Upper lobe of left lung (tissue), 6 donors: Measurements from ENCODE around the gene ASTN2. TPM values are rescaled to one million over a fixed set of nuclear protein-coding genes. Genes with fewer than 3 reads are reported as not detected.

ENCODE experiments used
- ATAC-seq, 2 donors: fragments of 200-7000 bp; cut with Tn5 transposase; one replicate each; pipeline ENCODE4 v1.9.1; 2022; ENCODE audit warnings: mild to moderate bottlenecking in 2 of 2, moderate library complexity in 2 of 2; ENCODE audit not compliant: low FRiP score in 2 of 2
- DNase-seq, 2 donors: peaks; one replicate each; pipeline ENCODE4 v3.0.0-alpha.2; 2019 to 2020
- H3K27ac ChIP-seq, 4 donors: fragments of 200-600 bp; sonication (generic); one replicate each; pipeline ENCODE4 v1.5.1; 2016 to 2019
- H3K27me3 ChIP-seq, 4 donors: fragments of 200-600 bp; sonication (generic); one replicate each; pipeline ENCODE4 v1.5.1; 2017 to 2019
- H3K36me3 ChIP-seq, 4 donors: fragments of 200-600 bp; sonication (generic); one replicate each; pipeline ENCODE4 v1.5.1; 2016 to 2019
- H3K4me1 ChIP-seq, 4 donors: fragments of 200-600 bp; sonication (generic); one replicate each; pipeline ENCODE4 v1.5.1; 2018 to 2019
- H3K4me3 ChIP-seq, 4 donors: fragments of 200-600 bp; sonication (generic); one replicate each; pipeline ENCODE4 v1.5.1; 2017 to 2019; ENCODE audit warnings: mild to moderate bottlenecking in 2 of 4, moderate library complexity in 1 of 4
- H3K9me3 ChIP-seq, 4 donors: fragments of 200-600 bp; sonication (generic); one replicate each; pipeline ENCODE4 v1.5.1; 2018 to 2019
- CTCF ChIP-seq, 6 experiments: fragments of 450-650 bp in 4 of 6; fragments of 200-600 bp in 2 of 6; sonication (generic) in 2 of 6; IDR thresholded peaks; one replicate each; pipeline ENCODE4 v1.5.1; 2016 to 2019; ENCODE audit warnings: antibody characterized with exemption in 6 of 6
- EP300 ChIP-seq, 4 donors: sonication (generic); formaldehyde crosslinking; IDR thresholded peaks; one replicate each; pipeline ENCODE4 v1.5.1; 2017; ENCODE audit warnings: antibody characterized with exemption in 4 of 4, control low read depth in 2 of 4
- POLR2A ChIP-seq, 4 donors: fragments of 450-650 bp; IDR thresholded peaks; one replicate each; pipeline ENCODE4 v1.5.1; 2016 to 2017; ENCODE audit warnings: antibody characterized with exemption in 4 of 4, mild to moderate bottlenecking in 2 of 4
- POLR2AphosphoS5 ChIP-seq, 2 donors: sonication (generic); formaldehyde crosslinking; IDR thresholded peaks; one replicate each; pipeline ENCODE4 v1.5.1; 2017; ENCODE audit warnings: antibody characterized with exemption in 2 of 2
- WGBS, 2 donors: methylation state at CpG; one replicate each; pipeline ENCODE4 v1.1.5; 2017 to 2018; 5-methylcytosine and 5-hydroxymethylcytosine counted together
- total RNA-seq, 6 donors: library from RNA; depleted of rRNA in 4 of 6; stranded (reverse); fragments of >200 nt in 4 of 6; gene quantifications; one replicate each; pipeline versions ENCODE4 v1.1.0 to v1.2.1, GENCODE V29; 2016 to 2021
- donor health status: DM: no; HTN: no; CAD: no; lungs with moderate emphysema.
- donor health status: DM: no; HTN: yes; CAD: no; lungs with severe emphysema.

Gene ASTN2
- total RNA-seq, 6 donors from 2014 or later: 2.0 to 7.5 (median 3.4) TPM

DNA sequence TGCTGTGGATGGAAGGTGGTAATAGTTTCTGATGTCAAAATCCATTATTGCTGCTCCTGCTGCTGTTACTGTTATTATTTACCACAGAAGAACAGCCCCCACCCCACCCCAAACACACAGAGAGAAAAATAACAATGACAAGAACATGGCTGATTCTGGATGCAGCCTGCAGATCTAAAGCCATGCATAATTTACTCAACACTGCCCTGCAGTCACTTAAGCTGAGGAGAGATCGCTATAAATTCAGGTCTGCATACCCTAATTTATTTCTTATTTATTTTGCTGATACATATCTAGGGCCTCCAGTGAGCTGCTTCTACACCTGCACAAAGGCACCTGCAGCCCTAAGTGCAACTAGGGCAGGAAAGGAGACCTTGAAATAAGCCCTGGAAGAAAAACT lies 595.7 kb downstream of the ASTN2 start:
- 63 to 68% methylated on average over 1 of the region's 1 CpG for WGBS, 2 donors
- Histone ChIP-seq H3K27me3 (no peaks in the 10 kb centered on the region), H3K9me3 (no peaks in the 10 kb centered on the region), H3K4me3 (no peak overlapping the region), H3K27ac (no peak overlapping the region), H3K4me1 (no peaks in the 10 kb centered on the region), H3K36me3 (no peaks in the 10 kb centered on the region)
- DNase-seq (no peak), ATAC-seq (no peak)
- no peak for TF ChIP-seq CTCF (IDR thresholded peaks at IDR 0.05)
- no peak for TF ChIP-seq EP300 (IDR thresholded peaks at IDR 0.05)
- no peak for TF ChIP-seq POLR2AphosphoS5 (IDR thresholded peaks at IDR 0.05)
- TF ChIP-seq POLR2A (IDR thresholded peaks at IDR 0.05): no peak

DNA sequence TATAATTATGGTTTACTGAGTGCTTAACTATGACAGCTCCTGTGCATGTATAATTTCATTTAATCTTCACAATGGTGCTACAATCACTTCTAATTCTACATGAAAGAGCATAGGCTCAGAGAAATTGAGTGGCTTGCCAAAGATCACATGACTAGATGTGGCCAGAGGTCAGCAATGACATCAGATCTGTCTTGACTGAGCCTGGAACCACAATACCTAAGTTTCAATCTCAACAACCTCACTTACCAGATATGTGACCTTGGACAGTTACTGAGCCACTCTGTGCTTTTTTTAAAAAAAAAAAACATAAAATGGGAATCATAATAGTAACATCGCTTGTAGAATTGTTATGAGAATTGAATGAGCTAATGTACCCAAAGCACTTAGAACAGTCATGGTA lies 597.1 kb downstream of the ASTN2 start:
- ATAC-seq (no peak), DNase-seq (no peak)
- Histone ChIP-seq H3K4me3 (no peak overlapping the region), H3K27me3 (no peaks in the 10 kb centered on the region), H3K27ac (no peak overlapping the region), H3K9me3 (no peaks in the 10 kb centered on the region), H3K4me1 (no peaks in the 10 kb centered on the region), H3K36me3 (no peaks in the 10 kb centered on the region)
- 94 to 100% methylated on average over 1 of the region's 1 CpG for WGBS, 2 donors
- TF ChIP-seq POLR2AphosphoS5 (IDR thresholded peaks at IDR 0.05) (no peak), CTCF (IDR thresholded peaks at IDR 0.05) (no peak), POLR2A (IDR thresholded peaks at IDR 0.05) (no peak), EP300 (IDR thresholded peaks at IDR 0.05) (no peak)

DNA sequence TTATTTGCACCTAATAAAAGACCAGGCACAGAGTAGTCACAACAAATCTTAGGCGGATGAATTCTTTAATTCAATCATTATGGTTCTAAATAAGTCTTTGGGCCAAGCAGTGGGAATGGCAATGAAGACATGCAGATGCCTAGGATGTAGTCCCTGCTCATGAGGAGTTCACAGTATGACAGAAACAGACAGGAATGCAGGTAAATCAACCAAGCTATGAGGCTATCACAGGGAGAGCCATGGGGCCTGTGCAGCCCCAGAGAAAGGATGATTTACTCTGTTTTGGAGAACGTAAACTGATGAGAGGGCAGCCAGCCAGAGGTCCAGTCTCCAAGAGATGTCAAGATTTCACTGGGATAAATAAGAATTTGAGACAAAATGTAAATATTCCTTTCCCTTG lies 598.4 kb downstream of the ASTN2 start:
- Histone ChIP-seq H3K9me3 (no peaks in the 10 kb centered on the region), H3K27ac (no peak overlapping the region), H3K27me3 (no peaks in the 10 kb centered on the region), H3K36me3 (no peaks in the 10 kb centered on the region), H3K4me3 (no peak overlapping the region), H3K4me1 (no peaks in the 10 kb centered on the region)
- TF ChIP-seq CTCF (IDR thresholded peaks at IDR 0.05) (no peak), POLR2AphosphoS5 (IDR thresholded peaks at IDR 0.05) (no peak), POLR2A (IDR thresholded peaks at IDR 0.05) (no peak), EP300 (IDR thresholded peaks at IDR 0.05) (no peak)
- ATAC-seq: no peak
- DNase-seq: no peak
- 94 to 97% methylated on average over 2 of the region's 2 CpGs for WGBS, 2 donors

GRCh38 chr9:116815835-116816234 lies 599.0 kb downstream of the ASTN2 start:
- ATAC-seq (no peak), DNase-seq (no peak)
- Histone ChIP-seq H3K4me1 (no peaks in the 10 kb centered on the region), H3K9me3 (no peaks in the 10 kb centered on the region), H3K4me3 (no peak overlapping the region), H3K36me3 (no peaks in the 10 kb centered on the region), H3K27ac (no peak overlapping the region), H3K27me3 (no peaks in the 10 kb centered on the region)
- TF ChIP-seq POLR2AphosphoS5 (IDR thresholded peaks at IDR 0.05) (no peak), POLR2A (IDR thresholded peaks at IDR 0.05) (no peak), EP300 (IDR thresholded peaks at IDR 0.05) (no peak), CTCF (IDR thresholded peaks at IDR 0.05) (no peak)
- 81 to 87% methylated on average over 1 of the region's 1 CpG for WGBS, 2 donors

DNA sequence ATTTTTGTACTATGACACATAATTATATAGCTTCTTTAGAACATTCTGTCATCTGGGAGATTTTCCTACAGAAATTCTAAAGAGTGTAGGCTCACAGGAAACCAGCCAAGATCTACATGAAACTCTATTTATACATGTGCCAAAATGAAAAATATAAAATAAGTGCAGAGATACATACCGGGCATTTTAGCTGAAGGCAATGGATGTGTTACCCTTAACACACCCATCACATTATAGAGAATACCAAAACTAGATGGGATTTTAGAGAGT lies 601.9 kb downstream of the ASTN2 start:
- H3K27me3 ChIP-seq: no peaks in the 10 kb centered on the region
- no peaks in the 10 kb centered on the region for H3K9me3 ChIP-seq
- no peak for TF ChIP-seq CTCF (IDR thresholded peaks at IDR 0.05)
- TF ChIP-seq EP300 (IDR thresholded peaks at IDR 0.05): no peak
- TF ChIP-seq POLR2A (IDR thresholded peaks at IDR 0.05): no peak
- no peak for TF ChIP-seq POLR2AphosphoS5 (IDR thresholded peaks at IDR 0.05)
- H3K4me3 ChIP-seq: no peak overlapping the region
- H3K36me3 ChIP-seq: no peaks in the 10 kb centered on the region
- no peak for ATAC-seq
- no peak overlapping the region for H3K27ac ChIP-seq
- 44 to 82% methylated on average over 1 of the region's 1 CpG for WGBS, 2 donors
- H3K4me1 ChIP-seq: no peaks in the 10 kb centered on the region
- no peak for DNase-seq
